Thyroid gland (tissue), 4 donors: ENCODE data around the gene GPC1.

Experiments
- POLR2A ChIP-seq, 2 donors: fragments of 450-650 bp; IDR thresholded peaks; one replicate each; pipeline ENCODE4 v1.6.1; 2017; ENCODE audit warnings: antibody characterized with exemption in 2 of 2, mild to moderate bottlenecking in 2 of 2, moderate library complexity in 1 of 2
- TF ChIP-seq, protein P1 (sequence below), 6 experiments: fragments of 200-600 bp in 3 of 6; fragments of 450-650 bp in 3 of 6; sonication (generic) in 3 of 6; IDR thresholded peaks; one replicate each; pipeline ENCODE4 v1.5.1; 2016 to 2019; ENCODE audit warnings: antibody characterized with exemption in 6 of 6, mild to moderate bottlenecking in 2 of 6, inconsistent platforms in 1 of 6, moderate library complexity in 1 of 6

DNA sequence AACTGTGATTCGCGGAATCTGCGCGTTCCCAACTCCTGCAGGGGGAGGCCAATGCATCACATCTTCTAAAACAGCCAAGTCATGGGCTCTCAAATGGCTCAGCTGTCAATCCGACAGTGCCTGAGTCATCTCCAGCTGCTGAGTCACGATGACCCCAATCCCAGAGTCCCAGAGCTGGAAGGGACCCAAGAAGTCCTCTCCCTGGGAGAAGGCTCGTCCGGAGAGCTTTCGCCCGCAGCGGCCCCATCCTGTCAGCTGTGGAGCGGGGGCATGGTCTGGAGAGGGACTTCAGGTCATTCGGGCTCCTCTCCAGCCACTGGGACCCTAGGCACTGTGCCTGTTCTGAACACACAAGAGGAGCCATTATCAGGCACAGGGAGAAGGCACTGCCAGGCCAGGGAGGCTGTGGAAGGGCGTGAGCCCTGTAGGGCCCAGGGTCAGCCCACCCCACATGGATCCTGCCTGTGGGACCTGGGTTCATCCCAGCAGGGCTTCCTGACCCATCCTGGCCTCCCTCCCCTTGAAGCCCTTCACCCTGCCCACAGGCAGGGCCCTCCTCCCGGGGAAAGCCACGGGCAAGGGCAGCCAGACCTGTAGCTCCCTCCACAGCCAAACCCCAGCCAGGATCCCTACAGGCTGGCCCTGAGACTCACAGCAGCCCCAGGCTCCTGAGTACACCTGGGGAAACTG lies 47.6 kb upstream of the GPC1 start:
- TF ChIP-seq, protein P1, sequence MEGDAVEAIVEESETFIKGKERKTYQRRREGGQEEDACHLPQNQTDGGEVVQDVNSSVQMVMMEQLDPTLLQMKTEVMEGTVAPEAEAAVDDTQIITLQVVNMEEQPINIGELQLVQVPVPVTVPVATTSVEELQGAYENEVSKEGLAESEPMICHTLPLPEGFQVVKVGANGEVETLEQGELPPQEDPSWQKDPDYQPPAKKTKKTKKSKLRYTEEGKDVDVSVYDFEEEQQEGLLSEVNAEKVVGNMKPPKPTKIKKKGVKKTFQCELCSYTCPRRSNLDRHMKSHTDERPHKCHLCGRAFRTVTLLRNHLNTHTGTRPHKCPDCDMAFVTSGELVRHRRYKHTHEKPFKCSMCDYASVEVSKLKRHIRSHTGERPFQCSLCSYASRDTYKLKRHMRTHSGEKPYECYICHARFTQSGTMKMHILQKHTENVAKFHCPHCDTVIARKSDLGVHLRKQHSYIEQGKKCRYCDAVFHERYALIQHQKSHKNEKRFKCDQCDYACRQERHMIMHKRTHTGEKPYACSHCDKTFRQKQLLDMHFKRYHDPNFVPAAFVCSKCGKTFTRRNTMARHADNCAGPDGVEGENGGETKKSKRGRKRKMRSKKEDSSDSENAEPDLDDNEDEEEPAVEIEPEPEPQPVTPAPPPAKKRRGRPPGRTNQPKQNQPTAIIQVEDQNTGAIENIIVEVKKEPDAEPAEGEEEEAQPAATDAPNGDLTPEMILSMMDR (IDR thresholded peaks at IDR 0.05) = no peak
- no peak for TF ChIP-seq POLR2A (IDR thresholded peaks at IDR 0.05)
